GM21381 (cell line): Measurements from ENCODE around the gene F10.
"Not testable (repeated sequence)": the region's sequence is repeated elsewhere in the genome, so short reads cannot be mapped to it uniquely, and the experiment has no call there.

ENCODE experiments used
- ATAC-seq: cut with Tn5 transposase; IDR thresholded peaks from one replicate; pipeline ENCODE4 v1.9.1; 2021; ENCODE audit warnings: mild to moderate bottlenecking, moderate library complexity; ENCODE audit not compliant: unreplicated experiment

Gene F10

DNA sequence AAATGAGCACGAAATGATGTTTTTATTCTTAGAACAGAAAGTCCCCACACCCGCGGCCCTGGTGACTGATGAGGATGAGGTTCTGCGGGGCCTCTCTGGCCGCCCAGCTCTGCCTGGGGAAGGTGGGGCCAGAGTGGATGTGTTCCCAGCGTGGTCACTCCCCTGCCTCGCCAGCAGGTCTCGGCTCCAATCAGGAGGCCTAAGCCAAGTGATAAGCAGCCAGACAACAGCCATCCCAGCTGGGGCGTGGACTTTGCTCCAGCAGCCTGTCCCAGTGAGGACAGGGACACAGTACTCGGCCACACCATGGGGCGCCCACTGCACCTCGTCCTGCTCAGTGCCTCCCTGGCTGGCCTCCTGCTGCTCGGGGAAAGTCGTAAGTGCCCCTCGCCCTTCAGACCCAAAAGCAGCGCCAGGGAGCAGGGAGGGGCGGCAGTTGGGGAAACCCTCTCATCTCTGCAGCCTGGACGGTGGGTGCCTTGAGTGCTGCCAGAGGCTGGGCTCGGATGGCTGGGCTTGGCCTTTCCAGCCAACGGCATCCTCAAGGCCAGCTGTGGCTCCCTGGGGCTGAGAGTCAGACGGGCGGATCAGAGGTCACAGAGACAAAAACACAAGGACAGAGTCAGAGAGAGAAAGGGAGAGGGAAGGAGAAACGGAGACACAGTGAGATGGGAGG lies at the start of gene F10:
TSS of gene F10 (plus strand) at position 250 of the 676 bp plus-strand sequence. CDS start at position 307, 57 bp downstream.
- no peak for ATAC-seq

DNA sequence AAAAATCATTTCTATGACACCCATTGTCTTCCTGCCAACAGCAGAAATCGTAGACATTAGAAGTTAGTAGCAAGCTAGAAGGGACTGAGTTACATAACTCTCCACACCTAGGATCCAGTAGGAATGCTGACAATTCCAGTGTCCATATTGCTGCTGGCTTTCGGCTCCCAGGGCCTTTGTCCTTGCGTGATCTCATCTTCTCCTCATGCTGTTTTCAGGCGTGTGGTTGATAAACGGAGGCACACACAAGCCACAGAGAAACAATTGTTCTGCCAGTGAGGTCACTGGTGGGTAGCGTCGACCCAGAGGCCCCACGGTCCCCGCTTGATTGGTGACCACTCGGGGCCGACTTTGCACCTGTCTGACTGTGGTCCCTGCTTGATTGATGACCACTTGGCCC lies 48.7 kb upstream of the F10 start:
- ATAC-seq = no peak

DNA sequence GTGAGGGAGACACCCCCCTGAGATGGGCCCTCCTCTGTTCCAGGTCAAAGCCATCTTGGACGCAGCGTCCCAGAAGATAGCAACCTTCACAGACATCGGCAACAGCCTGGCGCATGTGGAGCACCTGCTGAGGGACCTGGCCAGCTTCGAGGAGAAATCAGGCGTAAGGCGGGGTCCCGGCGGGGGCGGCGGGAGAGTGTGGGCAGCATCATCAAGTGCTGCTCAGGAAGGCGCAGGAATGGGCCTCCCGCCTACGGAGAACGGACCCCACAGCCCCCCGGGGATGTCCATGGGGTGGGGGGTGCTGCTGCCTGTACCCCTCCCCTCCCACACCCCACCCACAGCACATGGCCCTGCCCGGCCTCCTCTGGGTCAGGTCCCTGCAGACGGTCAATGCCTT lies 48.2 kb upstream of the F10 start:
- ATAC-seq = no peak

DNA sequence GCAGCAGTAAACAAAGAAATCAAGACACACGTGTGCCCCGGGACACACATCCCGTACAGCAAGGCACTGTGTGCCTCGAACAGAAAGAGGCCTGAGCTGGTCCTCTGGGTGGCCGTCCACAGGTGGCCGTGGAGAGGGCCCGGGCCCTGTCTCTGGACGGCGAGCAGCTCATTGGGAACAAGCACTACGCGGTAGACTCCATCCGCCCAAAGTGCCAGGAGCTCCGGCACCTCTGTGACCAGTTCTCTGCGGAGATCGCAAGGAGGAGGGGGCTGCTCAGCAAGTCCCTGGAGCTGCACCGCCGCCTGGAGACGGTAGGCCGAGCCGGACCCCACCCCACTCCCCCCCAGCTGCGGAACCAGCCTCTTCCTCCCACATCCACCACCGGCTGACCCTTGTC lies 47.7 kb upstream of the F10 start:
- no peak for ATAC-seq

DNA sequence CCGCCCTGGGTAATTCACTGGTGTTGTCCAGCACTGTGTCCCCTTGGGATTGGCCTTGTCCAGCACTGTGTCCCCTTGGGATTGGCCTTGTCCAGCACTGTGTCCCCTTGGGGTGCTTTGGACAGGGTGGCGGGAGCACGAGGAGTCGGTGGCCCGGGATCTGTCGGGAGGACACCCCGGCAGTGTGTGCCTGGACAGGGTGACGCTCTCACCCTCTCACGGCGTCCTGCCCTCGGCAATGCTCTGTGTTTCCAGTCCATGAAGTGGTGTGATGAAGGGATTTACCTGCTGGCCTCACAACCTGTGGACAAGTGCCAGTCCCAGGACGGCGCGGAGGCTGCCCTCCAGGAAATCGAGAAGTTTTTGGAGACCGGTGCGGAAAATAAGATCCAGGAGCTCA lies 46.9 kb upstream of the F10 start:
- no peak for ATAC-seq

DNA sequence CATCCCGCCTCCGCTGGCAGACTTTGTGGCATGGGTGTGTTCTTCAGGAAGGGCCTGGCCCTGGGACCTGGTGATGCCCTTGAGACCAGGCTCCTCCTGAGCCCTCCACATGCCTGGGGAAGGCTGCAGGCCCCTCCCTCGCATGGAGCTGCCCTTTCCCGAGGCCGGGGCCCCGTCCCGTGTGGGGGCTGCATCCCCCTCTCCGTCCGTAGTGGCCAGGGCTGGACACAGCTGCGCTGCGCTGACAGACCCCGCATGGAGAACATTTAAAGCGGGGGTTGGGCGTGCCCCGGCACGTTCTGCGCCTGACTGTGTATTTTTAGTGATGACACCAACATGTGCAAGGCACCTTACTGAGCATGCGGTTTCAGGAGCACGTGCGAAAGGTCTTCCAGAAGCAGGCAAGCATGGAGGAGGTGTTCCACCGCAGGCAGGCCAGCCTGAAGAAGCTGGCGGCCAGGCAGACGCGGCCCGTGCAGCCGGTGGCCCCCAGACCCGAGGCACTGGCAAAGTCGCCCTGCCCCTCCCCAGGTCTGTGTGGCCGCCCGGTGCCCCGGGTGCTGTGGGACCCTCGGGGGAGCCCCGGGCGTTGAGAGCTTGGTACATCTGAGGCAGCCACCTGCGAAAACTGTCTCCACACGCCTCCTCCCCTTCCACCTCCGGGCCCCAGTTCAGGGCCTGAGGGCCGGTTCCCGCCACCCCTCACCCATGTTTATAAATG lies 45.8 kb upstream of the F10 start:
- no peak for ATAC-seq

DNA sequence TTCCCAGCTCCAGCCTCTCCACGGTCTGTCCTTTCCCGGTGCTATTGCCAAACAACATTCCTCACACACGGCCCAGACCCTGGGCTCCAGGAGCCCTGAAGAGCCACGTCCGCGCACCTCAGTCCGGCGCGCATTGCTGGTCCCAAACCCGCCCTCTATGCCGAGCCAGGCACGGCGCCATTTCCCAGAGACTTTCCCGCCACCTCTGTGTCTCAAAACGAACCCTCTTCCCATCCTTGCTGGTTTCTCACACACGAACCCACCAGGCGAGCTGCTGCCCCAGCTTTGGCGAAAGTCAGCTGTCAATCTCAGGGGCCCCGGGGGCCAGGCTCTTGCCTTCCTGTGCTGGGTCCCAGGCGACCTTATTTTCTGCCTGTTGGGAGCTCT lies 45.0 kb upstream of the F10 start:
- ATAC-seq = no peak

DNA sequence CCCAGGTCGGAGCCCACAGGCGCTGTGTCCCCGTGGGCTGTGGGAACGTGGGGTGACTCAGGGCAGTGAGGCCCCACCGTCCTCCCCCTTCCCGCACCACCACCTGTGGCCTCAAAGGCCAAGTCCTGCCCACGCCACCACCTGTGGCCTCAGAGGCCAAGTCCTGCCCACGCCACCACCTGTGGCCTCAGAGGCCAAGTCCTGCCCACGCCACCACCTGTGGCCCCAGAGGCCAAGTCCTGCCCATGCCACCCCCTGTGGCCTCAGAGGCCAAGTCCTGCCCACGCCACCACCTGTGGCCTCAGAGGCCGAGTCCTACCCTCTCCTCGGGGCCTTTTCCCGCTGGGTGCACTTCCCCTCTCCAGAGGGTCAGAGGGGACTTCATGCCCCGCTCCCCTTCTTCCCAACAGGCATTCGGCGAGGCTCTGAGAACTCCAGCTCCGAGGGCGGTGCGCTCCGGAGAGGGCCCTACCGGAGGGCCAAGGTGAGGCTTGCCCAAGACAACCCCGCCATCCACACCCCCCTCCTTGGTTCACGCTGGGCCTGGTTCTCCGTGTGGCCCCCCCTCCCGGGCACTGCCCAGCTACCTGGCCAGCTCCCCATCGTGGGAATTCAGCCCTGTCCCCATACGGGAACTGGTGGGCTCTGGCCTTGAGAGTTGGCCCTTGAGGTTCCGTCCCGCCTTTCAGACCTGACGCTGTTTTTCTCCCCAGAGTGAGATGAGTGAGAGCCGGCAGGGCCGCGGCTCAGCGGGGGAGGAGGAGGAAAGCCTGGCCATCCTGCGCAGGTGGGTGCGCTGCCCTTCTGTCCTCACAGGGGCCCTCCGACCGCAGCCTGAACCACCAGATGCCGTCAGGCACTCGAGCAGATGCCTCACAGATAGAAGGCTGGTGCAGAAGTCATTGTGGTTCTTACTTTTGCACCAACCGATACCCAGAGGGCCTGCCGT lies 44.4 kb upstream of the F10 start:
- no peak for ATAC-seq

DNA sequence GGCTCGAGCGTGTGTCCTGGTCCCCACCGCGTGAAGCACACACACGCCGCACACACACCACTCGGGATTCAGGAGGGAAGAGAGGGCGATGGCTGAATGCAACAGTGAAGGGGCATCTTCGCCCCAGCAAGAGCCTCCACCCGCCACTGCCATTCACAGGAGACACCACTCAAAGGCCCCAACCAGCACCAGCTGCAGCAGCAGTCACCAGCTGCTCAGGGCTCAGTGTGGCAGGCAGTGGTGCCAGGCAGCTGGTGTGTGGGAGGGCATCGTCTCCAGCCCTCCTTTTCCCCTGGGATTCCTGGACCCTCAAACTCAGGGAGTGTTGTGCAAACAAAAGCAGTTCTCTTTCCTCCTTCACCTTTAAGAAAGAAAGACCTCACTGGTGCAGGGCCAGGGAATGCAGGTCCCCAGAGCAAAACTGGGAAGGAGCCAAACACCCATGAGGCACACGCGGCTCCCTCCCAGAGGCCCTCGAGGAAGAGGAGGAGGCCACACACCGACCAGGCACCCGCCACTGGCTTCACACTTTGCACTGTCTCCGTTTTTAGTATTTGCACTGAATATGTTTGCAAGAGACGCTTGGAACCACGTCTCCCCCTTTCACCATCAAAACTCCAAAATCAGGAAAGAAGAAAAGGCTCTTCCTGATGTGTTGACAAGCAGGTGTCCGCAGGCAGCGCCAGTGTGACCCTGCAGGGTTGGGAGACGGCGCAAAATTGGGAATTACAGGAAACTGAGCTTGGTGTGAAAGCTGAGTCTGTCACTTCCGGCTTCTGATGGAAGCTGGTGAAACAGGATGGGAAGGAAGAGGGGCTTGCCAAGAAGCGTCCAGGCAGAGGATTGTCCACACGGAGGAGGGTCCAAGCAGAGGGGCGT lies 43.5 kb upstream of the F10 start:
- ATAC-seq = no peak

DNA sequence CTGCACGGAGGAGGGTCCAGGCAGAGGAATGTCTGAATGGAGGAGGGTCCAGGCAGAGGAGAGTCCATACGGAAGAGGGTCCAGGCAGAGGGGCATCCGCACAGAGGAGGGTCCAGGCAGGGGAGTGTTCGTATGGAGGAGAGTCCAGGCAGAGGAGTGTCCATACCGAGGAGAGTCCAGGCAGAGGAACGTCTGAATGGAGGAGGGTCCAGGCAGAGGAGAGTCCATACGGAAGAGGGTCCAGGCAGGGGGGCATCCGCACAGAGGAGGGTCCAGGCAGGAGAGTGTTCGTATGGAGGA lies 42.9 kb upstream of the F10 start:
- not testable (repeated sequence) for ATAC-seq

DNA sequence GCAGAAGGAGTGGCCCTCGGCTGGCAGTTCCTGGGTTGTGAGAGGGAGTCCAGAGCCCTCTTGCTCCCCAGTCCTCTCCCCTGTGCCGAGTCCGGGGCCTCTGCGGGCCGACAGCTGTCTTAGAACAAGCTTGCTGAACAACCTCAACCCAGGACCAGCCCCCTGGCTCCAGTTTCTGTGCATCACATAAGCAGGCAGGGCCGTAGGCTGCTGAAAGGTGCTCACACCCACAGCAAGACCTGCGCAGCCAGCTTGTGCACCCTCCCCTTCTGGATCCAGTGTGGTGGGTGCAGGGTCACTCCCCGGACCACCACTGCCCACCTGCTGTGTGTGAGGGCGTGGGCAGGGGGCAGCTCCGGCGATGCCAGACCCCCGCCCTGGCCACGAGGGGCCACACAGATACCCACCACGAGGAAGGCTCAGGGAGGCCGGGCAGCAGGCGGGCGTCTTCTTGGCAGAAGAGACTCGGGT lies 42.2 kb upstream of the F10 start:
- no peak for ATAC-seq

DNA sequence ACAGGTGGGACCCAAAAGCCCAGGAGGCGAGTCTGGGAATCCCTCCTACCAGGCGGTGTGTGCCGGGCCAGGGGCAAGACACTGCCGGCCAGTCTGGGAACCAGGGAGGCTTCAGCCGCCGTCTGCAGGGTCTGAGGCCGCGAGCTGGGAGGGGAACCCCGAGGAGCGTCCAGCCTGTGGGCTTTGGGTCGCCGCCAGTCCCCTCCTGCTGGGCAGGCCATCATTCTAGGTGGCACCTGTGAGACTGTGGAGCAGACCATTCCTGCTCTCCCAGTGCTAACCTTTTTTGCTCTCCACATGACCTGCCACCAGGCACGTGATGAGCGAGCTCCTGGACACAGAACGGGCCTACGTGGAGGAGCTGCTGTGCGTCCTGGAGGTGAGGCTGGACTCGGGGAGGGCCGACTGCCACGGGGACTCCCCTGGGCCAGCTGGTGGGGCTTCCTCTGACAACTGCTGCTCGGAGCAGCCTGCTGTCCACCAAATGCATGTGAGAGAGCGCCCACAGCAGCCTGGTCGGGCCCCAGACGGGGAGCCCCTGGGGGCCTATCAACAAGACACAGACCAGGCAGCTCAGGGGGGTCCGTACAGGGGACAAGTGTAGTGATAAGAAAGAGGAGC lies 41.6 kb upstream of the F10 start:
- no peak for ATAC-seq

DNA sequence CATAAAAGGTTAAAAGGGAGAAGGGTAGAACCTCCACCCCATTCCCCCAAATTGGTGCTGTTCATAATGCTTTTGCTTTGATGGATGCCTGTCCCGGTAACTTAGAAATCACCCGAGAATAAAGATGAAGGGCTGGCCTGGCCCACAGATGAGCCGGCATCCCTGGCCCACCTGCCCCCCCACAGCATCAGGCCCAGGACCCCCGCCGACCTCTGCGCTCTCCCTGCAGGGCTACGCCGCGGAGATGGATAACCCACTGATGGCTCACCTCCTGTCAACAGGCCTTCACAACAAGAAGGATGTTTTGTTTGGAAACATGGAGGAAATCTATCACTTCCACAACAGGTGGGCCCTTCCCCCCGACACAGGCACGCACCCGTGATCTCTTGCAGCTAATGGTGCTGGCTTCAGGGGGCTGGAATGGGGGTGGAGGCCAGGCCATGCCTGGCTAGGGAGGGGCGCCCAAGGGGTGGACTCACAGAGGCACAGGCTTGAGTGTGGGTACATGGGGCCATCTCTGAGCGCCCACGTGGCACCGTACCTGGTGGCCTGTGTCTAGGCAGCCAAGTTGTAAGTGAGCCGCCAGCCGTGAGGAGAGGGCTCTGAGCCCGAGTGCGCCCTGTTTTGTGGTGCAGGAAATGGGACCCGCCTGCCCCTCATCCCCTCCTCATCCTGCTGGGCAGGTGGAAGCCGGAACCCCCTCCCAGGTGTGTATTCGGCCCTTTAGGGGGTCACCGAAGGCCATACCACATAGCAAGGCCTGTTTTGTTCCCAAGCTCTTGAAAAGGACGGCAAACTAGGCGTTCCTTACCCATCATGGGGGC lies 40.2 kb upstream of the F10 start:
- ATAC-seq = no peak

DNA sequence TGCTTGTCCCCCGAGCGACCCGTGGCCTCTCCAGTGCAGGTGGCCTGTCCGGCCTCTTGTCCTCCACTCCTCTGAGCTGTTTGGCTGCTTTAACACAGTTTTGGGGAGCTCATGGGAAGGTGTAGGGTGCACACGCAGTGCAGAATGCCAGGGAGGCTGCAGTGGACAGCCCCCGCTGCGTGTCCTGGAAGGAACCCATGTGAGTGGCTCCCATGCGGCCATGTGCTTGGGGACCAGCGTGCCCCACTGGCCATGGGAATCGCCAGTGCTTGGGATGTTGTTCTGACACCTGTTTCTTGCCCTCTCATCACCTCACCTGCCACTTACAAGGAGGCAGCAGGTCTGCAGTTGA lies 39.6 kb upstream of the F10 start:
- ATAC-seq = no peak

DNA sequence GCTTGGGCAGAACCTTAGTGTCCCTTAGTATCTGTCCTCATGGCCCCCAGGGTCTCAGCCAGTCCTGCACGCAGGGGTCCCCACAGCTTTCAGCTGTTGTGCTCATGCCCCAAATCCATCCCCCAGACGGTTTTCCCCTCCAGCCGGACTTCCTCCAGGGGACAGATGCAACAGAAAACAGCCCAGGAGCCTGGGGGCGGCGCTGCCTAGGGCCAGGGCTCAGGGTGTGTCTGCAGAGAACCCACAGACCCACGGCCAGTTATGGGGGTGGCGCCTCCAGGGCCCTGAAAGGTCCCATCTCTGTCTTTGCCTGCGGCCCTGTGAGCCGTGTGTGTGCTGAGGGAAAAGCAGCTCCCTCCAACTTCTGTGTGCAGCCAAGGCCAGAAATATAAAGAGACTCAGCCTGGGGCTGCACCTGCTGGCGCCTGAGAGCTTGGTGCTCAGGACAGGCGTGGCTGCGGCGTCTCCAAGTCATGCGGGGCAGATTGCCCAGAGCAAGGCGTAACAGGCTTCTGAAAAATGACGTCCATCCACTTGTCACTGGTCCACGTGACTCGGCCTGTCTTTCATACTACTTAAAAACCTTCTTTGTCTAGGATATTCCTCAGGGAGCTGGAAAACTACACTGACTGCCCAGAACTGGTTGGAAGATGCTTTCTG lies 39.1 kb upstream of the F10 start:
- ATAC-seq = no peak

DNA sequence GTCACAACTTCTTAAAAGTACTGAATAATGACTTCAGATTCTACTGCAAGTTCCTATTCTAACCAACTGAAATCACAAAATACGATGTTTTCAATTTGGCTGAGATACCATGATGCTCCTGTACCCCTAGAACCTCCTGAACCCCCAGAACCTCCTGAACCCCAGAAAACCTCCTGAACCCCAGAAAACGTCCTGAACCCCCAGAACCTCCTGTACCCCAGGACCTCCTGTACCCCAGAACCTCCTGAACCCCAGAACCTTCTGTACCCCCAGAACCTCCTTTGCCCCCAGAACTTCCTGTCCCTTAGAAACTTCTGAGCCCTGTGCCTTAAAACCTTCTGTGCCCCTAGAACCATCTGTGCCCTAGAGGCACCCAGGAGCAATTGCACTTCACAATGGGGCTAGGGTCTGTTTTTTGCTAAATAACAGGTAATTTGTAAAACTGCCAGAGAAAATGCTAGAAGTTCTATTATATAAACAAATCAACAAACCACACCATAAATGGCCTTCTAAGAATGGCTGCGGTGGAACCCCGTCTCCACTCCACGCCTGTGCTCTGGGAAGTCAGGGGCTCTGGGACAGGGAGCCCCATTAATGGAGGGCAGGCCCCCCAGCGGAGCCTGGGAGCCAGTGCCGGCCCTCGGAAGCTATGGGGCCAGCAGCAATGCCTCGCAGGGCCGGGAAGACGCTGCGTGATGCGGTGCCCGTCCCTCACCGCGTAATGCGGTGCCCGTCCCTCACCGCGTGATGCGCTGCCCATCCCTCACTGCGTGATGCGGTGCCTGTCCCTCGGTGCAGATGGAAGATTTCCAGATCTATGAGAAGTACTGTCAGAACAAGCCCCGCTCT lies 38.3 kb upstream of the F10 start:
- ATAC-seq = no peak

DNA sequence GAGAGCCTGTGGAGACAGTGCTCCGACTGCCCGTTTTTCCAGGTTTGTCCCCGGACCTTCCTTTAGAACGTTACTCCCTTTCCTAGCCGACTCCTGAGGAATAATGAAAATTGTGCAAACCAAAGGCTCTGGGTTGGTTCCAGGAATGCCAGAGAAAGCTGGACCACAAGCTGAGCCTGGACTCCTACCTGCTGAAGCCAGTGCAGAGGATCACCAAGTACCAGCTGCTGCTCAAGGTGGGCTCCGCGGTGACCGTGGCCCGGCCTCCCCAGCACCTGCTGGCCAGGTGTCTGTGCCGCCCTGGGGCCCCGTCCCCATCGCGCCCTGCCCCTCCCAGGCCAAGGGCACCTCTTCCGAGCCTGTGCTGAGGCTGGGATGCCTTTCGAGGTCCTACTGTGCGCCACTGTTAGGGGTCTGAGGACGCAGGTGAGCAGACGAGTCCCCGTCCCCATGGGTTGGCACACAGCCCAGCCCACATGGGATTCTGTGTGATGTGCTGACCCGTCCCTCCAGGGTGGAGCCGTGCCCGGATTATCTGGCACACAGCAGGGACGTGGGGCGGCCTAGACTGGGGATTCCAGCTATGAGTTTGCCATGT lies 37.6 kb upstream of the F10 start:
- ATAC-seq = no peak
